IMR-90 (cell line): ENCODE data around the gene UNC13B. TPM values are rescaled to one million over a fixed set of nuclear protein-coding genes. Genes with fewer than 3 reads are reported as not detected.

ENCODE experiments used
- ATAC-seq: fragments of 200-7000 bp; cut with Tn5 transposase; 2 replicates; pipeline ENCODE4 v1.9.1; 2020; ENCODE audit warnings: low read depth, mild to moderate bottlenecking, moderate library complexity
- BruUV-seq: library from RNA; stranded (reverse); fragments of 400-500 nt; replicated peaks from 2 replicates; lab custom pipeline; 2021; lab: Mats Ljungman, UMichigan
- CTCF ChIA-PET: fragments of 300-600 bp; formaldehyde crosslinking; extraction: SDS; loops from one replicate; lab custom pipeline; 2021; ENCODE audit warnings: antibody characterized with exemption; lab: Yijun Ruan, JAX
- POLR2A ChIA-PET: fragments of 300-600 bp; sonication (Branson Sonifier 250); formaldehyde crosslinking; loops from one replicate; lab custom pipeline; 2022; ENCODE audit warnings: antibody characterized with exemption; ENCODE audit not compliant: unreplicated experiment; lab: Charles Lee
- DNase-seq: peaks from one replicate; pipeline ENCODE4 v3.0.0; 2013
- H2AFZ ChIP-seq: replicated peaks from 2 replicates; pipeline ENCODE3; 2013; ENCODE audit warnings: low read length, mild to moderate bottlenecking; ENCODE audit not compliant: poor library complexity
- H2AK5ac ChIP-seq: 2 replicates; pipeline ENCODE4 v1.6.1; 2013; ENCODE audit warnings: low read depth, low read length, inconsistent platforms
- H2AK9ac ChIP-seq: replicated peaks from 2 replicates; pipeline ENCODE3; 2013; ENCODE audit warnings: mild to moderate bottlenecking, low read depth, low read length, moderate library complexity; ENCODE audit not compliant: poor library complexity
- H2BK120ac ChIP-seq: 2 replicates; pipeline ENCODE4 v1.6.1; 2013; ENCODE audit warnings: low read depth, low read length, inconsistent platforms
- H2BK15ac ChIP-seq: 3 replicates; pipeline ENCODE4 v1.6.1; 2013; ENCODE audit warnings: low read depth, low read length, inconsistent platforms
- H2BK20ac ChIP-seq: 2 replicates; pipeline ENCODE4 v1.6.1; 2013; ENCODE audit warnings: low read depth, mild to moderate bottlenecking, inconsistent platforms, low read length, moderate library complexity
- H2BK5ac ChIP-seq: 2 replicates; pipeline ENCODE4 v1.6.1; 2013; ENCODE audit warnings: mild to moderate bottlenecking, low read depth, low read length, inconsistent platforms; ENCODE audit not compliant: poor library complexity, severe bottlenecking
- H3K14ac ChIP-seq: replicated peaks from 2 replicates; pipeline ENCODE4 v1.6.1; 2013; ENCODE audit warnings: low read depth, low read length, inconsistent platforms
- H3K18ac ChIP-seq: 2 replicates; pipeline ENCODE4 v1.6.1; 2013; ENCODE audit warnings: low read depth, low read length, control low read depth
- H3K23ac ChIP-seq: 2 replicates; pipeline ENCODE4 v1.6.1; 2013; ENCODE audit warnings: low read depth, low read length, inconsistent platforms
- H3K27ac ChIP-seq: 2 replicates; pipeline ENCODE4 v1.5.1; 2013; ENCODE audit warnings: mild to moderate bottlenecking, control low read depth, low read length; ENCODE audit not compliant: insufficient read depth
- H3K27me3 ChIP-seq: 2 replicates; pipeline ENCODE4 v1.6.1; 2013; ENCODE audit warnings: low read length; ENCODE audit not compliant: control insufficient read depth, insufficient read depth
- H3K36me3 ChIP-seq: 2 replicates; pipeline ENCODE4 v1.6.1; 2013; ENCODE audit warnings: low read length, mixed read lengths; ENCODE audit not compliant: control insufficient read depth, insufficient read depth
- H3K4ac ChIP-seq: 2 replicates; pipeline ENCODE4 v1.6.1; 2013; ENCODE audit warnings: low read depth, low read length, inconsistent platforms
- H3K4me1 ChIP-seq: 2 replicates; pipeline ENCODE4 v1.6.1; 2013; ENCODE audit warnings: low read length, mixed read lengths; ENCODE audit not compliant: control insufficient read depth, insufficient read depth
- H3K4me2 ChIP-seq: 2 replicates; pipeline ENCODE4 v1.6.1; 2013; ENCODE audit warnings: low read depth, mild to moderate bottlenecking, control low read depth, low read length, moderate library complexity
- H3K4me3 ChIP-seq: 2 replicates; pipeline ENCODE4 v1.5.1; 2013; ENCODE audit warnings: low read depth, mild to moderate bottlenecking, control low read depth, low read length, moderate library complexity; ENCODE audit not compliant: insufficient read depth
- H3K56ac ChIP-seq: 2 replicates; pipeline ENCODE4 v1.6.1; 2013; ENCODE audit warnings: low read length, inconsistent platforms; ENCODE audit not compliant: insufficient read depth; ENCODE audit errors: extremely low read depth
- H3K79me1 ChIP-seq, 2 experiments: 2 replicates each; pipeline ENCODE4 v1.6.1; 2013; ENCODE audit warnings: low read length in 2 of 2, inconsistent platforms in 1 of 2, low read depth in 1 of 2
- H3K9ac ChIP-seq: 2 replicates; pipeline ENCODE4 v1.6.1; 2013; ENCODE audit warnings: low read depth, low read length, control low read depth
- H3K9me1 ChIP-seq: 2 replicates; pipeline ENCODE4 v1.6.1; 2013; ENCODE audit warnings: low read length, inconsistent platforms; ENCODE audit not compliant: insufficient read depth
- H3K9me3 ChIP-seq: 2 replicates; pipeline ENCODE4 v1.6.1; 2013; ENCODE audit warnings: low read length; ENCODE audit not compliant: control insufficient read depth, insufficient read depth
- H4K20me1 ChIP-seq: 2 replicates; pipeline ENCODE4 v1.6.1; 2013; ENCODE audit warnings: low read length, inconsistent platforms; ENCODE audit not compliant: insufficient read depth
- H4K5ac ChIP-seq: 2 replicates; pipeline ENCODE4 v1.6.1; 2013; ENCODE audit warnings: mild to moderate bottlenecking, low read depth, low read length, control low read depth
- H4K8ac ChIP-seq, 2 experiments: 2 replicates each; pipeline ENCODE4 v1.6.1; 2013; ENCODE audit warnings: low read depth in 2 of 2, low read length in 2 of 2, control low read depth in 1 of 2, inconsistent platforms in 1 of 2
- H4K91ac ChIP-seq: 2 replicates; pipeline ENCODE4 v1.6.1; 2013; ENCODE audit warnings: low read depth, low read length, inconsistent platforms; ENCODE audit not compliant: insufficient read depth
- BHLHE40 ChIP-seq: fragments of 150-350 bp; IDR thresholded peaks from 2 replicates; pipeline ENCODE4 v1.6.1; 2016; ENCODE audit warnings: mild to moderate bottlenecking, low read depth, low read length
- CEBPB ChIP-seq: IDR thresholded peaks from 2 replicates; pipeline ENCODE4 v1.6.1; 2012; ENCODE audit warnings: low read depth, low read length, improper control_type of control experiment
- CHD1 ChIP-seq: IDR thresholded peaks from 2 replicates; pipeline ENCODE4 v1.6.1; 2012; ENCODE audit warnings: low read depth, low read length, improper control_type of control experiment
- ELK1 ChIP-seq: fragments of 150-350 bp; IDR thresholded peaks from 2 replicates; pipeline ENCODE4 v1.6.1; 2016; ENCODE audit warnings: low read depth, mild to moderate bottlenecking, low read length, moderate library complexity, borderline replicate concordance
- FOS ChIP-seq: fragments of 150-350 bp; IDR thresholded peaks from 2 replicates; pipeline ENCODE4 v1.6.1; 2016; ENCODE audit warnings: low read depth, low read length
- MAZ ChIP-seq: IDR thresholded peaks from 2 replicates; pipeline ENCODE4 v1.6.1; 2012; ENCODE audit warnings: low read depth, mild to moderate bottlenecking, low read length, improper control_type of control experiment, moderate library complexity, borderline replicate concordance
- MXI1 ChIP-seq: IDR thresholded peaks from 2 replicates; pipeline ENCODE4 v1.6.1; 2012; ENCODE audit warnings: low read depth, mild to moderate bottlenecking, low read length, moderate library complexity, borderline replicate concordance
- POLR2A ChIP-seq: IDR thresholded peaks from 2 replicates; pipeline ENCODE4 v1.6.1; 2012; ENCODE audit warnings: mild to moderate bottlenecking, low read depth, low read length
- RAD21 ChIP-seq: IDR thresholded peaks from 2 replicates; pipeline ENCODE4 v1.6.1; 2012; ENCODE audit warnings: low read length, improper control_type of control experiment
- RCOR1 ChIP-seq: IDR thresholded peaks from 2 replicates; pipeline ENCODE4 v1.6.1; 2012; ENCODE audit warnings: mild to moderate bottlenecking, low read length, improper control_type of control experiment; ENCODE audit not compliant: insufficient replicate concordance
- RFX5 ChIP-seq: IDR thresholded peaks from 2 replicates; pipeline ENCODE4 v1.8.0; 2012; ENCODE audit warnings: low read depth, mild to moderate bottlenecking, low read length, moderate library complexity
- SMC3 ChIP-seq: fragments of 150-350 bp; IDR thresholded peaks from 2 replicates; pipeline ENCODE4 v1.6.1; 2016; ENCODE audit warnings: low read depth, mild to moderate bottlenecking, antibody characterized with exemption, low read length, moderate library complexity
- WGBS, 2 experiments: methylation state at CpG; one replicate each; pipeline versions ENCODE4 v1.1.5 to v1.1.7; 2013; ENCODE audit warnings: missing lambda C conversion rate in 2 of 2; ENCODE audit not compliant: insufficient read length in 1 of 2; ENCODE audit errors: extremely low coverage in 2 of 2; 5-methylcytosine and 5-hydroxymethylcytosine counted together
- dilution Hi-C: fragments of 300-500 bp; cut with HindIII; formaldehyde crosslinking; loops from one replicate; pipeline ENCODE4 v1.14.3; 2018; ENCODE audit warnings: low sequenced_read_pairs; ENCODE audit not compliant: unreplicated experiment
- in situ Hi-C: fragments of 300-500 bp; cut with MboI; formaldehyde crosslinking; loops from 3 replicates; pipeline ENCODE4 v1.14.3; 2019; ENCODE audit warnings: low sequenced_read_pairs, inconsistent platforms, mixed read lengths
- intact Hi-C: fragments of 100-400 bp; cut with micrococcal nuclease; formaldehyde crosslinking; loops from 2 replicates; pipeline ENCODE4 v1.10.0; 2022
- polyA plus RNA-seq, 3 experiments: library from polyadenylated mRNA; depleted of rRNA; stranded (reverse); fragments of >200 nt; gene quantifications; 2 replicates each; pipeline ENCODE4 v1.2.3, GENCODE V29; 2012; ENCODE audit warnings: low replicate concordance in 1 of 3
- total RNA-seq: library from RNA; depleted of rRNA; stranded (reverse); fragments of >200 nt; gene quantifications from 2 replicates; pipeline ENCODE4 v1.2.3, GENCODE V29; 2012

UNC13B gene
- total and polyA plus RNA-seq, 2 of the 4 experiments (the other 2 are of a cell fraction) = 7.5 to 14.3 TPM

DNA sequence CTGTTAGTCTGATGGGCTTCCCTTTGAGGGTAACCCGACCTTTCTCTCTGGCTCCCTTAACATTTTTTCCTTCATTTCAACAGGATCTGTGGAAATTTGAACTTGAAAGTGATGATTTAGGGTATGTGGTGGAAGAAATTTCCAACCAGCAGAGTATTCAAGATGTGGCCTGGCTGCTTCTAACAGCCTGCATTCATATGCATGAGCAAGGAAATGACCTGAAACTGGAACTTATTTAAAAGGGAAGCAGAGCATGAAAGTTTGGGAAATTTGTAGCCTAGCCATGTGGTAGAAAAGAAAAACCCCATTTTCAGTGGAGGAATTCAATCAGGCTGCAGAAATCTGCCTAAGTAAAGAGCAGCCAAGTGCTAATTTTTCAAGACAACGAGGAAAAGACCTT, 41.7 kb downstream of the UNC13B start:
- no peak overlapping the region for H2AFZ ChIP-seq
- no TSS peak for BruUV-seq
- ATAC-seq (no peak), DNase-seq (no peak)
- no peak overlapping the region for H2AK9ac ChIP-seq
- no peak overlapping the region for H3K4ac ChIP-seq
- ChIA-PET POLR2A (no interaction called here), CTCF (no interaction called here)
- WGBS, 2 experiments = no CpG with 5 or more reads among the region's 2 CpGs
- no peak overlapping the region for H3K23ac ChIP-seq
- no peak overlapping the region for H3K27ac ChIP-seq
- no peaks in the 10 kb centered on the region for H3K36me3 ChIP-seq
- H2AK5ac ChIP-seq = no peak overlapping the region
- H3K27me3 ChIP-seq = no peaks in the 10 kb centered on the region
- H3K18ac ChIP-seq = no peak overlapping the region
- H3K56ac ChIP-seq = no peak overlapping the region
- no peak for TF ChIP-seq SMC3
- TF ChIP-seq BHLHE40 = no peak
- TF ChIP-seq POLR2A = no peak
- no peak for TF ChIP-seq RCOR1
- TF ChIP-seq MAZ = no peak
- TF ChIP-seq RAD21 = no peak
- TF ChIP-seq CHD1 = no peak
- no peak for TF ChIP-seq RFX5
- no peak for TF ChIP-seq ELK1
- TF ChIP-seq MXI1 = no peak
- no peak for TF ChIP-seq FOS
- TF ChIP-seq CEBPB = no peak
- H3K4me3 ChIP-seq = no peak overlapping the region
- in situ Hi-C loops (no loop called here), dilution Hi-C loops (no loop called here), intact Hi-C loops (no loop called here)
- H2BK20ac ChIP-seq = no peak overlapping the region
- no peak overlapping the region for H3K14ac ChIP-seq
- no peaks in the 10 kb centered on the region for H3K9me1 ChIP-seq
- no peaks in the 10 kb centered on the region for H4K20me1 ChIP-seq
- no peak overlapping the region for H2BK15ac ChIP-seq
- H4K5ac ChIP-seq = no peak overlapping the region
- no peak overlapping the region for H2BK120ac ChIP-seq
- H3K79me1 ChIP-seq = no peaks in the 10 kb centered on the region; a peak in 1 of 4 replicates
- no peak overlapping the region for H3K9ac ChIP-seq
- no peaks in the 10 kb centered on the region for H3K4me1 ChIP-seq
- H3K4me2 ChIP-seq = no peak overlapping the region
- H2BK5ac ChIP-seq = no peak overlapping the region
- H4K91ac ChIP-seq = no peak overlapping the region
- no peak overlapping the region for H4K8ac ChIP-seq
- H3K9me3 ChIP-seq = peaks cover 11% of the 10 kb centered on the region
